Measurements from ENCODE around the gene CNTN3.

The CNTN3 gene

DNA sequence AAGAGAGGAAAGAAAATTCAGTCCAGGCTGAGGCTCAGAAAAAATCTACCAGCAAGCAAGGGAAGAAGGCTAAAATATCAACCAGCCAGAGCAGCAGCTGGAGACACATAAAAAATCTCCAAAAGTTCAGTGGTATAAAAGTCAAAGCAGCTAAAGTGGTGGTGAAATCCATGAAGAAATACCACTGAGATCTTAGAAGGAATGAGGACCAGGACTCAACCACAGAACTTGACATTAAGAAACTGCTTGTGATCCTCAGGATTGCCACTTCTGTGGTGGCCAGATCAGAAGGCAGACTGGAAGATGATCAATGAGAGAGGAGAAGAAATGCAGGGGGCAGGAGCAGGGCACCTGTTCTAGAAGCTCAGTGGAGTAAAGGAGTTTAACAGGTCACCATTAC, 22.5 kb downstream of the CNTN3 start:
- TF ChIP-seq ZC3H10 (CRISPR knock-in tag; IDR thresholded peaks at IDR 0.05) (no peak), ZNF565 (CRISPR knock-in tag; conservative IDR thresholded peaks at IDR 0.05; ENCODE audit: low read depth) (no peak), ZNF8 (CRISPR knock-in tag; IDR thresholded peaks at IDR 0.05) (no peak), ZNF70 (CRISPR knock-in tag; IDR thresholded peaks at IDR 0.05) (no peak), ZFP3 (CRISPR knock-in tag; IDR thresholded peaks at IDR 0.05) (no peak), TOX (CRISPR knock-in tag; IDR thresholded peaks at IDR 0.05; ENCODE audit: borderline replicate concordance) (no peak), SNAI2 (CRISPR knock-in tag; IDR thresholded peaks at IDR 0.05) (no peak), TCF4 (CRISPR knock-in tag; IDR thresholded peaks at IDR 0.05; ENCODE audit: borderline replicate concordance) (no peak), RARB (CRISPR knock-in tag; IDR thresholded peaks at IDR 0.05) (no peak), CSDC2 (CRISPR knock-in tag; IDR thresholded peaks at IDR 0.05) (no peak), BACH2 (CRISPR knock-in tag; IDR thresholded peaks at IDR 0.05; ENCODE audit: borderline replicate concordance) (no peak), ARNTL (CRISPR knock-in tag; IDR thresholded peaks at IDR 0.05; ENCODE audit: borderline replicate concordance, low read depth) (no peak)
- TF ChIP-seq, protein P1, sequence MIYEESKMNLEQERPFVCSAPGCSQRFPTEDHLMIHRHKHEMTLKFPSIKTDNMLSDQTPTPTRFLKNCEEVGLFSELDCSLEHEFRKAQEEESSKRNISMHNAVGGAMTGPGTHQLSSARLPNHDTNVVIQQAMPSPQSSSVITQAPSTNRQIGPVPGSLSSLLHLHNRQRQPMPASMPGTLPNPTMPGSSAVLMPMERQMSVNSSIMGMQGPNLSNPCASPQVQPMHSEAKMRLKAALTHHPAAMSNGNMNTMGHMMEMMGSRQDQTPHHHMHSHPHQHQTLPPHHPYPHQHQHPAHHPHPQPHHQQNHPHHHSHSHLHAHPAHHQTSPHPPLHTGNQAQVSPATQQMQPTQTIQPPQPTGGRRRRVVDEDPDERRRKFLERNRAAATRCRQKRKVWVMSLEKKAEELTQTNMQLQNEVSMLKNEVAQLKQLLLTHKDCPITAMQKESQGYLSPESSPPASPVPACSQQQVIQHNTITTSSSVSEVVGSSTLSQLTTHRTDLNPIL (CRISPR knock-in tag; IDR thresholded peaks at IDR 0.05; ENCODE audit: low read depth), result no peak
- TF ChIP-seq, protein P2, sequence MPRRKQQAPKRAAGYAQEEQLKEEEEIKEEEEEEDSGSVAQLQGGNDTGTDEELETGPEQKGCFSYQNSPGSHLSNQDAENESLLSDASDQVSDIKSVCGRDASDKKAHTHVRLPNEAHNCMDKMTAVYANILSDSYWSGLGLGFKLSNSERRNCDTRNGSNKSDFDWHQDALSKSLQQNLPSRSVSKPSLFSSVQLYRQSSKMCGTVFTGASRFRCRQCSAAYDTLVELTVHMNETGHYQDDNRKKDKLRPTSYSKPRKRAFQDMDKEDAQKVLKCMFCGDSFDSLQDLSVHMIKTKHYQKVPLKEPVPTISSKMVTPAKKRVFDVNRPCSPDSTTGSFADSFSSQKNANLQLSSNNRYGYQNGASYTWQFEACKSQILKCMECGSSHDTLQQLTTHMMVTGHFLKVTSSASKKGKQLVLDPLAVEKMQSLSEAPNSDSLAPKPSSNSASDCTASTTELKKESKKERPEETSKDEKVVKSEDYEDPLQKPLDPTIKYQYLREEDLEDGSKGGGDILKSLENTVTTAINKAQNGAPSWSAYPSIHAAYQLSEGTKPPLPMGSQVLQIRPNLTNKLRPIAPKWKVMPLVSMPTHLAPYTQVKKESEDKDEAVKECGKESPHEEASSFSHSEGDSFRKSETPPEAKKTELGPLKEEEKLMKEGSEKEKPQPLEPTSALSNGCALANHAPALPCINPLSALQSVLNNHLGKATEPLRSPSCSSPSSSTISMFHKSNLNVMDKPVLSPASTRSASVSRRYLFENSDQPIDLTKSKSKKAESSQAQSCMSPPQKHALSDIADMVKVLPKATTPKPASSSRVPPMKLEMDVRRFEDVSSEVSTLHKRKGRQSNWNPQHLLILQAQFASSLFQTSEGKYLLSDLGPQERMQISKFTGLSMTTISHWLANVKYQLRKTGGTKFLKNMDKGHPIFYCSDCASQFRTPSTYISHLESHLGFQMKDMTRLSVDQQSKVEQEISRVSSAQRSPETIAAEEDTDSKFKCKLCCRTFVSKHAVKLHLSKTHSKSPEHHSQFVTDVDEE (CRISPR knock-in tag; IDR thresholded peaks at IDR 0.05), result no peak
- TF ChIP-seq, protein P3, sequence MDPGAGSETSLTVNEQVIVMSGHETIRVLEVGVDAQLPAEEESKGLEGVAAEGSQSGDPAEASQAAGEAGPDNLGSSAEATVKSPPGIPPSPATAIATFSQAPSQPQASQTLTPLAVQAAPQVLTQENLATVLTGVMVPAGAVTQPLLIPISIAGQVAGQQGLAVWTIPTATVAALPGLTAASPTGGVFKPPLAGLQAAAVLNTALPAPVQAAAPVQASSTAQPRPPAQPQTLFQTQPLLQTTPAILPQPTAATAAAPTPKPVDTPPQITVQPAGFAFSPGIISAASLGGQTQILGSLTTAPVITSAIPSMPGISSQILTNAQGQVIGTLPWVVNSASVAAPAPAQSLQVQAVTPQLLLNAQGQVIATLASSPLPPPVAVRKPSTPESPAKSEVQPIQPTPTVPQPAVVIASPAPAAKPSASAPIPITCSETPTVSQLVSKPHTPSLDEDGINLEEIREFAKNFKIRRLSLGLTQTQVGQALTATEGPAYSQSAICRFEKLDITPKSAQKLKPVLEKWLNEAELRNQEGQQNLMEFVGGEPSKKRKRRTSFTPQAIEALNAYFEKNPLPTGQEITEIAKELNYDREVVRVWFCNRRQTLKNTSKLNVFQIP (CRISPR knock-in tag; IDR thresholded peaks at IDR 0.05; ENCODE audit: borderline replicate concordance, low read depth), result no peak
- TF ChIP-seq, protein P4, sequence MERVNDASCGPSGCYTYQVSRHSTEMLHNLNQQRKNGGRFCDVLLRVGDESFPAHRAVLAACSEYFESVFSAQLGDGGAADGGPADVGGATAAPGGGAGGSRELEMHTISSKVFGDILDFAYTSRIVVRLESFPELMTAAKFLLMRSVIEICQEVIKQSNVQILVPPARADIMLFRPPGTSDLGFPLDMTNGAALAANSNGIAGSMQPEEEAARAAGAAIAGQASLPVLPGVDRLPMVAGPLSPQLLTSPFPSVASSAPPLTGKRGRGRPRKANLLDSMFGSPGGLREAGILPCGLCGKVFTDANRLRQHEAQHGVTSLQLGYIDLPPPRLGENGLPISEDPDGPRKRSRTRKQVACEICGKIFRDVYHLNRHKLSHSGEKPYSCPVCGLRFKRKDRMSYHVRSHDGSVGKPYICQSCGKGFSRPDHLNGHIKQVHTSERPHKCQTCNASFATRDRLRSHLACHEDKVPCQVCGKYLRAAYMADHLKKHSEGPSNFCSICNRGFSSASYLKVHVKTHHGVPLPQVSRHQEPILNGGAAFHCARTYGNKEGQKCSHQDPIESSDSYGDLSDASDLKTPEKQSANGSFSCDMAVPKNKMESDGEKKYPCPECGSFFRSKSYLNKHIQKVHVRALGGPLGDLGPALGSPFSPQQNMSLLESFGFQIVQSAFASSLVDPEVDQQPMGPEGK (CRISPR knock-in tag; IDR thresholded peaks at IDR 0.05; ENCODE audit: borderline replicate concordance), result no peak
- TF ChIP-seq, protein P5, sequence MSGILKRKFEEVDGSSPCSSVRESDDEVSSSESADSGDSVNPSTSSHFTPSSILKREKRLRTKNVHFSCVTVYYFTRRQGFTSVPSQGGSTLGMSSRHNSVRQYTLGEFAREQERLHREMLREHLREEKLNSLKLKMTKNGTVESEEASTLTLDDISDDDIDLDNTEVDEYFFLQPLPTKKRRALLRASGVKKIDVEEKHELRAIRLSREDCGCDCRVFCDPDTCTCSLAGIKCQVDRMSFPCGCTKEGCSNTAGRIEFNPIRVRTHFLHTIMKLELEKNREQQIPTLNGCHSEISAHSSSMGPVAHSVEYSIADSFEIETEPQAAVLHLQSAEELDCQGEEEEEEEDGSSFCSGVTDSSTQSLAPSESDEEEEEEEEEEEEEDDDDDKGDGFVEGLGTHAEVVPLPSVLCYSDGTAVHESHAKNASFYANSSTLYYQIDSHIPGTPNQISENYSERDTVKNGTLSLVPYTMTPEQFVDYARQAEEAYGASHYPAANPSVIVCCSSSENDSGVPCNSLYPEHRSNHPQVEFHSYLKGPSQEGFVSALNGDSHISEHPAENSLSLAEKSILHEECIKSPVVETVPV (CRISPR knock-in tag; IDR thresholded peaks at IDR 0.05), result no peak
- no peak for ATAC-seq

DNA sequence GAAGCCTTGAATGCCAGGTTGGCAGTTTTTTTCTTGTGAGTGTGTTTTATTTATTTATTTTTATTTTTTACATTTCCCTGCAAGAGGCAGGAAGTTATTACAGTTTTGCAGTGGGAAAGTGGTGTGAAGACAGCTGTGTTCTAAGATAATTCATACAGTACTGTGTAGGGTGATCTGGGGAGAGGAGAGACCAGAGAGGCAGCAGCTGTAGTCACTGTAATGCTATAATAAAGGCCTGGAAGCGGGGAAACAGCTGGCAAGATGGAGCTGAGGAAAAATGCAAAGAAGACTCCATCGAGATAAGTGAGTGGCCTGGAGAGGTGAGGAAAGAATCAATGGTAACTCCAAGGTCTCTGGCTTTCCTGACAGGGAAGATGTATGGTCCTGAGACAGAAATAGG, 23.1 kb downstream of the CNTN3 start:
- no peak for TF ChIP-seq ZC3H10 (CRISPR knock-in tag; IDR thresholded peaks at IDR 0.05)
- no peak for TF ChIP-seq GLIS3 (CRISPR knock-in tag; IDR thresholded peaks at IDR 0.05)
- TF ChIP-seq CSDC2 (CRISPR knock-in tag; IDR thresholded peaks at IDR 0.05), result no peak
- no peak for TF ChIP-seq TCF4 (CRISPR knock-in tag; IDR thresholded peaks at IDR 0.05; ENCODE audit: borderline replicate concordance)
- ATAC-seq, result no peak

DNA sequence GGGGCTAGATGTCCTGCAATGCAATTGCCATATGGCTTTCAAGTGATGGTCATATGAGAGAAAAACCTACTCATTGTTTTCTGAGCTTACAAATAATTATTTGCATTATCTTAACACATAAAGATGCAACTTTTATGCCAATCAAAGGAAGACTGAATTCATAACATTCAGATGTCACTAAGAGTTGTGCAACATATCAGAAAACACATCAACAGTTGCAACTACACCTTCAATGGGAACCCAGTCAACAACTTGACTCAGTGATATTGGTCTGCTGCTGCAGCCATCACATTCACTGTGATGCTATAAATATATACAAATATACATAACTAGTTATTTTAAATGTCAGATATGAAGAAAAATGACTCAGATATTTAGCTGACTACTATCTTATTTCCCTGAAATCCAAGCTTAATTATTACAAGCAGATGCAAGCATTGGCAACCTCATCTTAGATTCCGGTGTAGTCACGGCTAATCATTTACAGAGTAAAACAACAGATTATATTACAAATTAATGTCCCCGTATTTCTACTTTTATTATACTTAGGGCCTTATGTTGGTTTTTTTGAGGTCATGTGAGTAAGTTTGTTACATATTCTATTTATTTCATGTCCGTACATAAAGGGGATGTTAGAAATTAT, 23.7 kb downstream of the CNTN3 start:
- ATAC-seq, result no peak

DNA sequence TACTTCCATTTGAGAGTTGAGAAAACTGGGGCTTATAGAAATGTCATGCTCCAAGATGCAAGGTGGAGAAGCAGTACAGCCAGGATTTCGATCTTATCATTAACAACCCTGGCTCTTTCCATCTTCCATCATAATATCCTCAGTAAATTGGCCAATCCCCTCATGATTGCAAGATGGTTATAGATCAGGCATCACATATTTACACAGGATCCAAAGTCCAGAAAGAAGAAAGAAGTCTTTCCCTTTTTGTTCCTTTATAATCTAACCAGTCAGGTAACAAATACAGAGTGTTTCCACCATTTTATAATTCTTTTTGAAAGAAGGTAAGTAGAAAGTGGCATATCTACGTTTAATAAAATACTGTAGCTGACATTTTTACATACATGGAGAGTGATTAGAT, 29.7 kb downstream of the CNTN3 start:
- ATAC-seq, result no peak
- TF ChIP-seq, protein P4 (CRISPR knock-in tag; IDR thresholded peaks at IDR 0.05; ENCODE audit: borderline replicate concordance), result no peak
- TF ChIP-seq, protein P5 (CRISPR knock-in tag; IDR thresholded peaks at IDR 0.05), result no peak
- TF ChIP-seq, protein P1 (CRISPR knock-in tag; IDR thresholded peaks at IDR 0.05; ENCODE audit: low read depth), result no peak
- TF ChIP-seq OSR1 (CRISPR knock-in tag; IDR thresholded peaks at IDR 0.05) (no peak), ZNF8 (CRISPR knock-in tag; IDR thresholded peaks at IDR 0.05) (no peak), BACH2 (CRISPR knock-in tag; IDR thresholded peaks at IDR 0.05; ENCODE audit: borderline replicate concordance) (no peak), ZNF565 (CRISPR knock-in tag; conservative IDR thresholded peaks at IDR 0.05; ENCODE audit: low read depth) (no peak)

More for the DNA sequence above, 23.7 kb downstream of the CNTN3 start:
- no peak for TF ChIP-seq ISL1 (CRISPR knock-in tag; IDR thresholded peaks at IDR 0.05)

Measured in SK-N-SH treated with all-trans-retinoic acid at 6 μM for 48 hours (cell line).